Stimulated activated CD4-positive, alpha-beta T cell treated with anti-CD3 and anti-CD28 coated beads, TNF-alpha, amount 100 ng/mL, for 1 hour (primary cell): ENCODE measurements around the gene PKD2L2.
"Not testable (repeated sequence)": the region's sequence is repeated elsewhere in the genome, so short reads cannot be mapped to it uniquely, and the experiment has no call there.

Source experiments
- DNase-seq, 3 donors: peaks; one replicate each; pipeline ENCODE4 v3.0.0-alpha.2; 2020; ENCODE audit warnings: low read depth in 3 of 3, low spot score in 1 of 3

The PKD2L2 gene

DNA sequence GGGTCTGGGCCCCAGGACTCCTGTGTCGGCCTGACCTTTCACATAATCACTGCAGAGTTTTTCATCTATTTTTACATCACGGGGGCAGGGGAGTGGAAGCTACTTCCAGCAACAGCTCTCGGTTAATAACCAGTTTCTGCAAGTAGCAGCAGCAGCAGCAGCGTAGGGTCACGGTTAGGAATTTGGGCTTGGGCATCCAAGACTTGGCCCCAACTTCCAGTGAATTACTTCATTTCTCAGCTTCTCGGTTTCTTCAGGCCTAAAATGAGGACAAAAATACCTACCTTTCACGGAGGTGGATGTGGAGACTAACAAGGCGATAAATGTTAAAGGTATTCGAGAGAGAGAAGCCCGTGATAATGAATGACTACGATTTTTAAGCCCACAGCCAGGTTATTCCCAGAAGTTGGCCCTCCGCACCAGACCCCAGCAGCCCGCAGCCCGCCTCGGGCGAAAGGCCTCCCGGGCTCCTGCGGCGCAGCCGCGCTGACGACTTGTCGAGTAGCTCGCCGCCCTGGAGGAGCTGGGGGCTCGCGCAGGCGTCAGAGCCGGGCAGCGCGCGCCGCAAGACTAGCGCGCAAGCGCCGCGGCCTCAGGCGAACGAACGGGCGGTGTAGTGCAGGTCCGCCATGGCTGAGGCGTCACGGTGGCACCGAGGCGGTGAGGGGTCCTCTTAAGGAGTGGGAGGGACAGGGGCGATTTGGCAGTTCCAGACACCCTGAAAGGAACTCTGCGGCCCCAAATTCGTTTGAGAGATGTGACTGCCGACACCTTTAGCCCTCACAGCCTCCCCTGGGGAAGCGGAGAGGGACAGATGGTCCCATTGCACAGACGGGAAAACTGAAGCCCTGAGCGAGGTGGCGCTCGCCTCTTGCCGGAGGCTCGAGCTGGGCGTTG, at the start of gene PKD2L2:
Gene PKD2L2, plus strand, starts transcription at position 595 of the 897 bp plus-strand sequence. Its CDS starts 35 bp downstream, at position 630.
- DNase-seq = peak; percentile 44 to 69 (median 55)

DNA sequence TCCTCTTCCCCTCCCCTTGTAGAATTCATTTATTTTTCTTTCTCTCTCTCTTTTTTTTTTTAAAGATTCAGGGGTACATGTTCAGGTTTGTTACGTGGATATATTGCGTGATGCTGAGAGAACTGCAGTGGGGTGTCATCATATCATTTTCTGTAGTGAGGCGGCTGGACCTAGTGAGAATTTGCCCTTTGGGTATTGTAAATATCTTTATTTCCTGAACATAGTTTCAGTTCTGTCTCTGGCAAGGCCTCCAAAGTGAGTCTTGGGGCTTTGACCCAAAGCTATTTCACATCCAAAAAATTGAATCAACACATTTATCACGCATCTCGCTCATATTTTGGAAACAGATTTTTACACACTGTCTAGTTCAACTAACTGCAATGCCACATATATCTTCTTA, 47.0 kb upstream of the PKD2L2 start:
- no peak for DNase-seq

DNA sequence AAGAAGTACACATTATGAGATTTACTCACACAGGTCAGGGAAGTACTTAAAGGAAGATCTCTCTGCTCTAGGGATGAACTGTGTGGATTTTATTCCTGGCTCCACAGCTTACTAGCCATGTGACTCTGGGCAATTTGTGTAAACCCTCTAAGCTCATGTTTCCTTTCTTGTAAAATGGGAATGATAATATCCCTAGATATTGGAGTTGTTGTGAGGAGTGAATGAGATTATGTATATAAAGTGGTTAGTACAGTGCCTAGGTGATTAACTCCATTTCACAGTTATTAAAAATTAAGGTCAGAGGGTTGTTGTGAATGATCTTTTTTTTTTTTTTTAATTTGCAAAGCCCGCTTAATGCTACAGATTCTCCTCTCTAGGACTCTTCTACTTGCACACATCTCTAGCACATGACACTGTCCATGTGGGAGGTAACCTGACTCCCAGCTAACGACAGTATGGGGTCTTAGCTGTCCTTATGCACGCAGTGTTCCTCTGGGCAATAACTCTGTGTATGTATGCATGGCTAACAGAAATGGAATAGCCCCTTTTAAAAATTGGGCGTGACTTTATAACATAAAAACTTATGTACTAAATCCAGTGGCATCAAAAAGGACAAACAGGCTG, 45.5 kb upstream of the PKD2L2 start:
- DNase-seq = no peak

DNA sequence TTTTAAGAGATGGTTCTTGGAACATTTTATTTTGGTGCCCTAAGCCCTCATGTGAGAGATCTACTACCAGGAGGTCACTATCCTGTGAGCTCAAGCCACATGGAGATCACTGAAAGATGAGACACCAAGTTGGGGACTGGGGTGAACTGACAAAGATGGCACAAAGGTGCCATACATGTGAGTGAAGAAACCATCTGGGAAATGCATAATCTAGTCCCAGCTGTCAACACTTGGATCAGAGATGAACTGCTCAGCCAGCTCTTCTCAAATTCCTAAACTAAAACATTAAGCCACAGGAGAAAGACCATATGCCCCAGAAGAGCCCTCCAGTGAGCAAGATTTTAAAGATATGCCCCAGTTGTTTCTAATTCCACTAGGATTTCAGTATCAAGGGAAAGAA, 43.8 kb upstream of the PKD2L2 start:
- DNase-seq = no peak

DNA sequence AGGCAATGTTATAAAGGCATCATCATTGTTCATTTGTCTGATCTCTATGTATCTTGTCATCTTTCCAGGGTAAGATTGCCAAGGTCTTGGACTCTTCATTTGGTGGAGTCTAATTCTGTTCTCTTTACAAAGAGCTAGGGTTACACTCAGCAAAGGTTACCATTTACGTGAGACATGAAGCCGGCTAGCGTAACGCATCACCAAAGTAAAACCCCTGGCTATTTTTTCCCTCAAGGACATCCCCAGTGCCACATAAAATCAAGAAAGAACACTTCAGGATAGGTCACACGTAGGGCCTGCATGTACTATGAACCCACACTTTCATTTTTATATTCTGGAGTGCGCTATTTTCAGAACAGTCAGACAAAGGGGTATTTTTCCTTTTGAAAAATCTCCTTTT, 41.6 kb upstream of the PKD2L2 start:
- DNase-seq = no peak

DNA sequence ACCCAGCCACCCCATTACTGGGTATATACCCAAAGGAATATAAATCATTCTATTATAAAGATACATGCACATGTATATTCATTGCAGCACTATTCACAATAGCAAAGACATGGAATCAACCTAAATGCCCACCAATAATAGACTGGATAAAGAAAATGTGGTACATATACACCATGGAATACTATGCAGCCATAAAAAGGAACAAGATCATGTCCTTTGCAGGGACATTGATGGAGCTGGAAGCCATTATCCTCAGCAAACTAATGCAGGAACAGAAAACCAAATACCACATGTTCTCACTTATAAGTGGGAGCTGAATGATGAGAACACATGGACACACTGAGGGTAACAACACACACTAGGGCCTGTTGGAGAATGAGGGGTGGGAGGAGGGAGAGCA, 36.1 kb upstream of the PKD2L2 start:
- DNase-seq = not testable (repeated sequence)

GRCh38 chr5:137856201-137856600, 33.1 kb upstream of the PKD2L2 start:
- no peak for DNase-seq

GRCh38 chr5:137856916-137857862, 32.1 kb upstream of the PKD2L2 start:
- DNase-seq = no peak

DNA sequence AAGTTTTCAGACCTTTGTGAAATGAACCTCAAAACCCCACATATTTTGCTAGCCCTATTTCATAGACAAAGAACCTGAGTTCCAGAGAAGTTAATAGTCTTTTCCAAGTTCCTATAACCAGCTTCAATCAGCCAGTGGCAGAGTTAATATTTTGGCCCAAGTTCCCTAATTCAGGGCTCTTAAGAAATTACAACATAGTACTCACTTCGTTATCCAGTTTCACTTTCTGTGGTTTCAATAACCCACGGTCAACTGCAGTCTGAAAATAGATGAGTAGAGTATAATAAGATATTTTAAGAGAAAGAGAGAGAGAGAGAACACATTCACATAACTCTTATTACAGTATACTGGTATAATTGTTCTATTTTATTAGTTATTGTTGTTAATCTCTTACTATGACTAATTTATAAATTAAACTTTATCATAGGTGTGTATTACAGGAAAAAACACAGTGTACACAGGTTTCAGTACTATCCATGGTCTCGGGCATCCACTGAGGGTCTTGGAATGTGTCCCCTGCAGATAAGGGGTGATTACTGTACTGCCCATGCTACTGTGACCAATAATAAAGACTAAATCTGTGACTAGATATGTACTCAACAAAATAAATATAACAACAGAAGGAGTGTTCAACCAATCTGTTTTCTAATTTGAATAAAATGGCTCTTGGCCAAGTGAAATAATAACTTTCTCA, 30.9 kb upstream of the PKD2L2 start:
- no peak for DNase-seq

DNA sequence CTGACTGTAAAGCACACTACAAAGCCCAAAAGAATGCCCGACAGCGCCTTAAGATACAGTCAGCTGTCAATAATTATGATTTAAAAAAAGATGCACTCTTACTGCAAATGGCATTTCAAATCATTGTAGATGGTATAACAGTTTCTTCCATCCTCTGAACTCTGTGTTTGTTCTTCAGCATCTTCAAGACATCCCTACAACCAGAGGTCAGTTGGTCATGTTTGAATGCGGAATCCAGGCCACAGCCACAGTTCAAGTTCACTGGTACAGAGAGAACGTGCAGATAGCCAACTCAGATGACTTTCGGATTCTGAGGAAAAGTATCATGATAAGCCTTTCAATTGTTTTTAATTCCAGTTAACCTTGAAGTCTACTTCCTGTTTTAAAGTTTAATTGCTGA, 30.3 kb upstream of the PKD2L2 start:
- no peak for DNase-seq

DNA sequence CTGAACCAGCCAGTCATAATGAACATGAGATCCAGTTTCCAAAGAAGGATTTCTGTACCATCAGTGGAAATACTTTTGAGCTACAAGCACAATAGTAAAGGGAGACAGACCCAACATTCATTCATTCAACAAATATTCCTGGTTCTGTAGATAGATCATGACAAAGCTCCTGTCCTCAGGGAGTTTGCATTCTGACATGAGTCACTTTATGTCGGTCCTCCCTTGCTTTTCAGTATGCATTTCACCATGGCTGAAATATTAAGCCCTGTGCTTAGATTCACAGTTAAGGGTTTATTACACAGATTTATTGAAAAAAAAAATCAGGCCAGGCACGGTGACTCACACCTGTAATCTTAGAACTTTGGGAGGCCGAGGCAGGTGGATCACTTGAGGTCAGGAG, 27.0 kb upstream of the PKD2L2 start:
- no peak for DNase-seq

DNA sequence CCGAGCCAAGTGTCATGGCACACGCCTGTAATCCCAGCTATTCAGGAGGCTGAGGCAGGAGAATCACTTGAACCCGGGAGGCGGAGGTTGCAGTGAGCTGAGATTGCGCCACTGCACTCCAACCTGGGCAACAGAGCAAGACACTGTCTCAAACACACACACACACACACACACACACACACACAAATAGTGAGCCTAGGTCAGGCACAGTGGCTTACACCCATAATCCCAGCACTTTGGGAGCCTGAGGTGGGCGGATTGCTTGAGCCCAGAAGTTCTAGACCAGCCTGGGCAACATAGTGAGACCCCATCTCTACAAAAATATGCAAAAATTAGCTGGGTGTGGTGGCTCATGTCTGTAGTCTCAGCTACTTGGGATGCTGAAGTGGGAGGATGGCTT, 25.6 kb upstream of the PKD2L2 start:
- not testable (repeated sequence) for DNase-seq

- no peak for DNase-seq
These were observed 22.5 kb upstream of the PKD2L2 start for GRCh38 chr5:137866541-137867388.

DNA sequence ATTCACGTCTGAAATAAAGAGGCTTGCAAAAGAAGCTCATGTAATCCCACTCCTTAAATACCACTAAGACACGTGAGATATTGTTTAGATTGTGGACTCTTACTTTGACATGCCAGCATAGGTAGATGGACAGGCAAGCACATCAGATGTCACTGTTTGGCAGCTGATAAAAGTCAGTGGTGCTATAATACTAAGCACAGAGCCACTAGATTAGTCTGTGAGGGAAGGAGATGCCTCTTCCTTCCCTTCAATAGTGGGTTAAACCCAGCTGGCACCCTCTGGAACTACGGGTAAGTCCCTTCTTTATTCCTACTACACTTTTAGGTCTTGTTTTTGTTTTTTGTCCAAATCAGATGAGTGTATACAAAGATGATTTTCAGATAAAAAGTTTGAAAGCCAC, 21.6 kb upstream of the PKD2L2 start, which contains the start of gene MYOT:
Gene MYOT, plus strand, starts transcription at position 197 of the 400 bp plus-strand sequence. CDS start 2,792 bp downstream, outside the sequence.
- no peak for DNase-seq

DNA sequence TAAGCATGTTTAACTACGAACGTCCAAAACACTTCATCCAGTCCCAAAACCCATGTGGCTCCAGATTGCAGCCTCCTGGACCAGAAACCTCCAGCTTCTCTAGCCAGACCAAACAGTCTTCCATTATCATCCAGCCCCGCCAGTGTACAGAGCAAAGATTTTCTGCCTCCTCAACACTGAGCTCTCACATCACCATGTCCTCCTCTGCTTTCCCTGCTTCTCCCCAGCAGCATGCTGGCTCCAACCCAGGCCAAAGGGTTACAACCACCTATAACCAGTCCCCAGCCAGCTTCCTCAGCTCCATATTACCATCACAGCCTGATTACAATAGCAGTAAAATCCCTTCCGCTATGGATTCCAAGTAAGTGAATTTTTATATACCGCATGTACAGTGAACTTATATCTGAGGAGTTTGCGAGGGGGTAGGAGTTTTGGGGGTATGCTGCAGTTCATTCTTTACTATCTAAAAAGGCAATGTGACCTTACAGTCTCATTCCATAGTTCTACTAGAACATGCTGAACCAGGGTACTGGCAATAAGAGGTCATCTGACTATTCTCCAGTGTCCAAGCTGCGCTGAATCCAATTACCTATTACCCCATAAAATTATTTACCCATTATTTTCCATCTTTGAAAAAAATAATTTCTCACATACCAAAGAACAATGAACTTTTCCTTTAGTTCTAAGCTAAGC, 18.5 kb upstream of the PKD2L2 start:
- no peak for DNase-seq

DNA sequence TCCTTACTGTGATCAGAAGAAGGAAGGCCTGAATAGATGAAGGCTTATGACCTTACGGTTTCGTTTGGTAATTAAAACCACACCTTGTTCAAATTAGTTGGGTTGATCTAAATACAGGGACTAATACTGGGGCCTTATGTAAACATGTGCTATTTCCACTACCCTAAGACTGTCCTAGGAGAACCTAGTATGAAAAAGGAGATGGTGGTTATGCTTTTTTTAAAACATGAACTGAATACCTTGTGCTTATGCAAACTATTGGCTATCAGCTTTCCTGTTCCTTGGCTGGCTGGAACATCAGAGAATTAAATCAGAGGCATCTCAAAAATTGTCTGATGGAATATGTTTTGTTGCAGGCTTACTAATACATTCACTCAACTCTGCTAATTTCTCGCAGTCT, 17.7 kb upstream of the PKD2L2 start:
- DNase-seq = no peak

GRCh38 chr5:137872466-137872865, 16.8 kb upstream of the PKD2L2 start:
- DNase-seq = no peak

DNA sequence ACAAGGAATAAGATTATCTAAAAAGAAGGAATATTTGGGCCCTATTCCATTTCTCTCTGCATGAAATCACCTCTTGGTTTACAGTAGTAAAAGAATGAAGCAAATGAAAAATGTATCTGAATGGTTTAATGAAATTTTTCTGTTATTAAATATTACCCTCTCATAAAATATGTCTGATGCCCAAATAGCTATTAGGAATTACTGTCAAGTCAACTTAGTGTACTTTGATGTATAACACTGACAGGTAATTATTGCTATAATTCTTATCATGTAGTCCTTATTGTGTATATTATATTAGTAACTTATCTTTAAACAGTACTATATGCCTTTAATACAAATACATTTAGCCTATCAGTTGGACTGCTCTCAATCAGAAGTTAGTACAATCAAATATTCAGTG, 13.2 kb upstream of the PKD2L2 start:
- no peak for DNase-seq

DNA sequence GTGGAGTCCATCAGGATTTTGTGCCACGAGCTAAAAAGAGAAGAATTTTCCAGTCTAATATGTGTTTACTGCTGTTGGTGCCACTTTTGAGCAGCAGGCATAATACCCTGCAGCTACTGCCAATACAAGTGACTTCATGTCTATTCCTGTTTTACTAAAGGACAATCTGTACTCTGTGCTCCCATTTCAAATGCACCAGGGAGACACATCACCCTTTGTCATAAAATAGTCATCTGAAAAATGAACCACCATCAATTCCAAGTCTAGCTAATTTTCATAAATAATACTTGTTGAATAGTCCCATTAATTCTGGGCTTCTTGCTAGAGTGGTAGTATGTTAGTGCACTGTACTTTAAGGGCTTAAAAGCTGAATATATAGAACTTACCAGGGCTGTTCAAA, 8.9 kb upstream of the PKD2L2 start:
- DNase-seq = no peak
